Loucy (cell line): ENCODE measurements around the gene LGR5.

Experiments
- H2AFZ ChIP-seq: fragments of 200-600 bp; sonication (generic); 2 replicates; pipeline ENCODE4 v1.6.0; 2016; ENCODE audit warnings: antibody characterized with exemption, mild to moderate bottlenecking, low read length, moderate library complexity
- H3F3A ChIP-seq: fragments of 200-600 bp; 2 replicates; pipeline ENCODE4 v1.6.0; 2016; ENCODE audit warnings: antibody characterized with exemption, low read depth, mild to moderate bottlenecking
- H3K27me3 ChIP-seq: fragments of 200-600 bp; sonication (generic); 2 replicates; pipeline ENCODE4 v1.6.1; 2014; ENCODE audit warnings: low read length, mild to moderate bottlenecking; ENCODE audit not compliant: insufficient read depth, poor library complexity, severe bottlenecking
- H3K36me3 ChIP-seq: fragments of 200-600 bp; sonication (generic); 2 replicates; pipeline ENCODE4 v1.6.1; 2016; ENCODE audit warnings: low read length; ENCODE audit not compliant: insufficient read depth
- H3K4me1 ChIP-seq: fragments of 200-600 bp; sonication (generic); 2 replicates; pipeline ENCODE4 v1.5.1; 2014; ENCODE audit warnings: low read length, mild to moderate bottlenecking; ENCODE audit not compliant: insufficient read depth, poor library complexity, severe bottlenecking
- H3K4me2 ChIP-seq: fragments of 200-600 bp; sonication (generic); 2 replicates; pipeline ENCODE4 v1.6.0; 2014; ENCODE audit warnings: antibody characterized with exemption, low read length, low read depth, mild to moderate bottlenecking; ENCODE audit not compliant: poor library complexity, severe bottlenecking
- H3K4me3 ChIP-seq: fragments of 200-600 bp; sonication (generic); 2 replicates; pipeline ENCODE4 v1.5.1; 2014; ENCODE audit warnings: low read length, mild to moderate bottlenecking, mixed read lengths; ENCODE audit not compliant: poor library complexity, severe bottlenecking
- H3K79me2 ChIP-seq: fragments of 200-600 bp; sonication (generic); 2 replicates; pipeline ENCODE4 v1.6.1; 2014; ENCODE audit warnings: low read length; ENCODE audit not compliant: insufficient read depth
- H3K9ac ChIP-seq: fragments of 200-600 bp; sonication (generic); 2 replicates; pipeline ENCODE4 v1.6.0; 2014; ENCODE audit warnings: mild to moderate bottlenecking, low read depth, low read length, moderate library complexity; ENCODE audit not compliant: poor library complexity, severe bottlenecking
- H3K9me2 ChIP-seq: fragments of 200-600 bp; sonication (generic); replicated peaks from 2 replicates; pipeline ENCODE4 v1.6.1; 2016; ENCODE audit warnings: low read depth, low read length, mixed read lengths
- H3K9me3 ChIP-seq: fragments of 200-600 bp; sonication (generic); 2 replicates; pipeline ENCODE4 v1.6.1; 2014; ENCODE audit warnings: mild to moderate bottlenecking, antibody characterized with exemption, low read length, low read depth; ENCODE audit not compliant: insufficient read depth
- H4K20me1 ChIP-seq: fragments of 200-600 bp; sonication (generic); 2 replicates; pipeline ENCODE4 v1.6.0; 2014; ENCODE audit warnings: antibody characterized with exemption, low read length, mild to moderate bottlenecking; ENCODE audit not compliant: insufficient read depth, poor library complexity, severe bottlenecking
- CTCF ChIP-seq: fragments of 200-600 bp; sonication (generic); conservative IDR thresholded peaks from 2 replicates; pipeline ENCODE4 v1.5.1; 2014; ENCODE audit warnings: mild to moderate bottlenecking, antibody characterized with exemption, low read length
- EZH2phosphoT487 ChIP-seq: fragments of 200-600 bp; IDR thresholded peaks from 2 replicates; pipeline ENCODE4 v1.6.1; 2018; ENCODE audit warnings: antibody characterized with exemption, mild to moderate bottlenecking, moderate library complexity, borderline replicate concordance

LGR5 gene

DNA sequence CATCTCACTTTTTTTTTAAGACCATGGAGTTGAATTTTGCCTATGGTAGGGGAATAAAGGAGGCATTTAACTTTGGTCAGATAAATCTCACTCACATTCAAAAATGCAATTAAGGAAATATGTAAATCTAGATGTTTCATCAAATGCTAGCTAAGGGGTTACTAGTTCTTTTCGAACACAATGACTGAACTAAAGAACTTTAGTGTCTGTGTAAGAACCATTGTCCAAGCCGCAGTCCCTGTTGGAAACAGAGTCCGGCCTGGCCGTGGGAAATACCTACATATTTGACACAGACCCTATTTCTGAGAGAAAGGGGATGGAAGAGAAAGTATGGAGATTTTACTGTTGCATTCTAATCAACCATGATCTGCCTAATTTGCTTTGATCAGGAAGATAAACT lies 17.4 kb downstream of the LGR5 start:
- H4K20me1 ChIP-seq, result no peaks in the 10 kb centered on the region
- no peaks in the 10 kb centered on the region for H3F3A ChIP-seq
- H3K36me3 ChIP-seq, result no peaks in the 10 kb centered on the region
- no peak for TF ChIP-seq EZH2phosphoT487
- TF ChIP-seq CTCF, result no peak
- H3K9me2 ChIP-seq, result no peaks in the 10 kb centered on the region
- peaks cover 9% of the 10 kb centered on the region for H3K4me1 ChIP-seq
- H3K9me3 ChIP-seq, result no peaks in the 10 kb centered on the region
- H3K79me2 ChIP-seq, result no peaks in the 10 kb centered on the region
- H3K27me3 ChIP-seq, result no peaks in the 10 kb centered on the region
- H3K4me3 ChIP-seq, result no peak overlapping the region
- no peak overlapping the region for H3K4me2 ChIP-seq
- 0 out of 2 replicates have a peak overlapping the region, but pooled peaks have one; percentile 4 for H2AFZ ChIP-seq
- H3K9ac ChIP-seq, result no peak overlapping the region

GRCh38 chr12:71460318-71460717 lies 20.7 kb downstream of the LGR5 start:
- no peak overlapping the region for H3K9ac ChIP-seq

GRCh38 chr12:71460850-71461609 lies 21.4 kb downstream of the LGR5 start:
- H3K4me1 ChIP-seq, result peaks cover 9% of the 10 kb centered on the region
- H4K20me1 ChIP-seq, result no peaks in the 10 kb centered on the region
- no peaks in the 10 kb centered on the region for H3K9me3 ChIP-seq
- no peak for TF ChIP-seq CTCF
- no peak for TF ChIP-seq EZH2phosphoT487
- no peaks in the 10 kb centered on the region for H3K9me2 ChIP-seq
- H3F3A ChIP-seq, result no peaks in the 10 kb centered on the region
- no peak overlapping the region for H3K4me3 ChIP-seq
- H2AFZ ChIP-seq, result no peak overlapping the region
- no peak overlapping the region for H3K4me2 ChIP-seq
- H3K79me2 ChIP-seq, result no peaks in the 10 kb centered on the region
- H3K9ac ChIP-seq, result no peak overlapping the region
- no peaks in the 10 kb centered on the region for H3K27me3 ChIP-seq
- no peaks in the 10 kb centered on the region for H3K36me3 ChIP-seq

More at GRCh38 chr12:71460318-71460717, 20.7 kb downstream of the LGR5 start:
- no peak overlapping the region for H3K4me3 ChIP-seq
- no peaks in the 10 kb centered on the region for H3K9me3 ChIP-seq
- no peak for TF ChIP-seq EZH2phosphoT487
- no peak for TF ChIP-seq CTCF
- no peak overlapping the region for H3K4me2 ChIP-seq
- no peaks in the 10 kb centered on the region for H4K20me1 ChIP-seq
- H3K36me3 ChIP-seq, result no peaks in the 10 kb centered on the region
- no peak overlapping the region for H2AFZ ChIP-seq
- H3F3A ChIP-seq, result no peaks in the 10 kb centered on the region
- peaks cover 9% of the 10 kb centered on the region for H3K4me1 ChIP-seq
- no peaks in the 10 kb centered on the region for H3K9me2 ChIP-seq
- no peaks in the 10 kb centered on the region for H3K79me2 ChIP-seq
- no peaks in the 10 kb centered on the region for H3K27me3 ChIP-seq
